Mucosa of gallbladder (tissue), 1 donor: ENCODE data around the gene DMAC2L. TPM values are rescaled to one million over a fixed set of nuclear protein-coding genes. Genes with fewer than 3 reads are reported as not detected.
"Not testable (repeated sequence)": the region's sequence is repeated elsewhere in the genome, so short reads cannot be mapped to it uniquely, and the experiment has no call there.

ENCODE experiments used
- DNase-seq: peaks from one replicate; pipeline ENCODE4 v3.0.0-alpha.2; 2020; ENCODE audit warnings: low spot score
- total RNA-seq: library from RNA; stranded (reverse); gene quantifications from one replicate; pipeline ENCODE4 v1.2.1, GENCODE V29; 2021
- donor health status: DM: no; HTN: no; CAD: no.

The DMAC2L gene
- 15.9 TPM for total RNA-seq

GRCh38 chr14:50311972-50312733 lies at the start of gene DMAC2L, which contains the start of gene L2HGDH:
TSS of gene DMAC2L (plus strand) at chr14:50312324. CDS start at chr14:50321488, 9,164 bp downstream.
TSS of gene L2HGDH (minus strand) at chr14:50312229. CDS start at chr14:50312150, 79 bp downstream.
- DNase-seq, result peak; percentile 92

- DNase-seq, result no peak
Measured at GRCh38 chr14:50262865-50263264, 49.3 kb upstream of the DMAC2L start.

- no peak for DNase-seq
Measured at GRCh38 chr14:50263321-50263720, 48.8 kb upstream of the DMAC2L start.

- no peak for DNase-seq
Measured at GRCh38 chr14:50265029-50265428, 47.1 kb upstream of the DMAC2L start.

GRCh38 chr14:50270932-50271331 lies 41.2 kb upstream of the DMAC2L start:
- DNase-seq, result no peak

- DNase-seq, result no peak
Measured at GRCh38 chr14:50272498-50272897, 39.6 kb upstream of the DMAC2L start.

GRCh38 chr14:50285861-50286260 lies 26.3 kb upstream of the DMAC2L start:
- DNase-seq, result no peak

- no peak for DNase-seq
Measured at GRCh38 chr14:50288146-50288545, 24.0 kb upstream of the DMAC2L start.

GRCh38 chr14:50290306-50290705 lies 21.8 kb upstream of the DMAC2L start:
- DNase-seq, result no peak

- DNase-seq, result no peak
Measured at GRCh38 chr14:50299585-50299984, 12.5 kb upstream of the DMAC2L start.

- DNase-seq, result no peak
Measured at GRCh38 chr14:50301914-50302313, 10.2 kb upstream of the DMAC2L start.

GRCh38 chr14:50303744-50304471 lies 8.2 kb upstream of the DMAC2L start:
- DNase-seq, result no peak

- DNase-seq, result no peak
Measured at GRCh38 chr14:50308363-50308915, 3.7 kb upstream of the DMAC2L start.

- no peak for DNase-seq
Measured at GRCh38 chr14:50310445-50310844, 1.7 kb upstream of the DMAC2L start.

- DNase-seq, result no peak
Measured at GRCh38 chr14:50311337-50311971, 670 bp upstream of the DMAC2L start.

- no peak for DNase-seq
Measured at GRCh38 chr14:50312734-50313054, 570 bp downstream of the DMAC2L start.

- DNase-seq, result not testable (repeated sequence)
Measured at GRCh38 chr14:50314098-50314497, 2.0 kb downstream of the DMAC2L start.

GRCh38 chr14:50318031-50318626 lies 6.0 kb downstream of the DMAC2L start:
- no peak for DNase-seq

GRCh38 chr14:50319293-50319692 lies 7.2 kb downstream of the DMAC2L start:
- DNase-seq, result no peak

- no peak for DNase-seq
Measured at GRCh38 chr14:50319721-50320120, 7.6 kb downstream of the DMAC2L start.

- DNase-seq, result no peak
Measured at GRCh38 chr14:50320283-50320682, 8.2 kb downstream of the DMAC2L start.
